Stomach (tissue), 9 donors: ENCODE results near the gene TMEFF2. TPM values are rescaled to one million over a fixed set of nuclear protein-coding genes. Genes with fewer than 3 reads are reported as not detected.

Source experiments
- DNase-seq, 2 donors: peaks; one replicate each; pipeline versions ENCODE4 v3.0.0 to v3.0.0-alpha.2; 2013 to 2019
- H3K27ac ChIP-seq, 5 donors: fragments of 200-600 bp in 4 of 5; sonication (generic) in 4 of 5; one replicate each; pipeline ENCODE4 v1.5.1; 2013 to 2019; ENCODE audit warnings: mild to moderate bottlenecking in 1 of 5, moderate library complexity in 1 of 5
- H3K27me3 ChIP-seq, 3 donors: fragments of 200-600 bp; sonication (generic); one replicate each; pipeline ENCODE4 v1.5.1; 2017 to 2019; ENCODE audit warnings: mixed run types in 1 of 3
- H3K36me3 ChIP-seq, 4 donors: fragments of 200-600 bp; sonication (generic); 1 replicate in 3 of 4; 2 replicates in 1 of 4; pipeline ENCODE4 v1.5.1; 2016 to 2019
- H3K4me1 ChIP-seq, 4 donors: fragments of 200-600 bp; sonication (generic); one replicate each; pipeline ENCODE4 v1.5.1; 2016 to 2019
- H3K4me3 ChIP-seq, 4 donors: fragments of 200-600 bp; sonication (generic) in 3 of 4; one replicate each; pipeline ENCODE4 v1.5.1; 2016 to 2019; ENCODE audit warnings: mild to moderate bottlenecking in 1 of 4
- H3K9me3 ChIP-seq, 4 donors: fragments of 200-600 bp; sonication (generic); one replicate each; pipeline ENCODE4 v1.5.1; 2016 to 2019
- EP300 ChIP-seq: sonication (generic); formaldehyde crosslinking; IDR thresholded peaks from one replicate; pipeline ENCODE4 v1.6.1; 2017; ENCODE audit warnings: antibody characterized with exemption
- POLR2A ChIP-seq, 4 donors: fragments of 450-650 bp; IDR thresholded peaks; one replicate each; pipeline ENCODE4 v1.6.1; 2016; ENCODE audit warnings: antibody characterized with exemption in 4 of 4, control low read depth in 2 of 4, mild to moderate bottlenecking in 1 of 4, moderate library complexity in 1 of 4
- POLR2AphosphoS5 ChIP-seq, 3 donors: sonication (generic); formaldehyde crosslinking; IDR thresholded peaks; one replicate each; pipeline ENCODE4 v1.6.1; 2016; ENCODE audit warnings: antibody characterized with exemption in 3 of 3
- WGBS, 5 donors: extraction: QIAGEN DNeasy Blood & Tissue Kit in 3 of 5; methylation state at CpG; one replicate each; pipeline versions ENCODE4 v1.1.5 to v1.1.7; 2013 to 2018; 5-methylcytosine and 5-hydroxymethylcytosine counted together
- intact Hi-C: fragments of 100-400 bp; cut with DNase I; formaldehyde crosslinking; loops from one replicate; pipeline ENCODE4 v1.15.1; 2023; ENCODE audit warnings: low total_unique reads
- polyA plus RNA-seq, 3 donors: library from polyadenylated mRNA; stranded (reverse); fragments of 200-250 nt; gene quantifications; one replicate each; pipeline ENCODE4 v1.2.3, GENCODE V29; 2013
- total RNA-seq, 5 donors: library from RNA; depleted of rRNA; stranded (reverse); fragments of >200 nt; gene quantifications; one replicate each; pipeline versions ENCODE4 v1.1.0 to v1.2.3, GENCODE V29; 2014 to 2016
- TF ChIP-seq, protein P1 (sequence below), 7 experiments: fragments of 450-650 bp in 4 of 7; fragments of 200-600 bp in 3 of 7; sonication (generic) in 3 of 7; IDR thresholded peaks; one replicate each; pipeline ENCODE4 v1.5.1; 2016 to 2019; ENCODE audit warnings: antibody characterized with exemption in 7 of 7, control low read depth in 2 of 7, mild to moderate bottlenecking in 1 of 7
- donor health status: healthy with polysubstance abuse.
- donor health status: Bipolar disorder and iron deficiency.
- donor health status: healthy.

Gene TMEFF2
- total and polyA plus RNA-seq, 8 donors, result 0.23 to 0.50 (median 0.37) TPM; not detected in 3

DNA sequence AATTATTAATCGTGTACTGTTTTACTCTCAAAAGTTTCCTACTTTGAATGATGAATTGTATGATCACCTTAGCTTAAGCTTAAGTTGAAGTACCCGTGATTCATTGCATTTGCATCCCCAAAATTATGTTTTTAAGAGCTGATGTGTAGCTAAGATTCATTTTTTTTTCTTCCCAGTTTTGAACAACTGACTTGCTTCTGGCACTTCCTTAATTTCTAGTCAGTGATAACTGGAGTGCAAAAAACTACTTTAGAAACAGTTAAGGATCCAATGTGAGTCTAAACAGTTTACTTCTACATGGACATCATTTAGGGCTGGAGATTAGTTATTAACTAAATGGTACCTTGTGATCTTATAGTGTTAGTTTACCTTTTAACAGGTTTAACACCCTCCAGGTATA is 223.9 kb downstream of the TMEFF2 start:
- TF ChIP-seq POLR2A (IDR thresholded peaks at IDR 0.05), result no peak
- TF ChIP-seq POLR2AphosphoS5 (IDR thresholded peaks at IDR 0.05), result no peak
- Histone ChIP-seq H3K4me3 (no peak overlapping the region), H3K36me3 (no peaks in the 10 kb centered on the region), H3K9me3 (no peaks in the 10 kb centered on the region), H3K27me3 (no peaks in the 10 kb centered on the region), H3K27ac (no peak overlapping the region), H3K4me1 (peaks cover 0 to 4% (median 0%) of the 10 kb centered on the region in 4 donors)
- WGBS, 5 donors, result 75 to 86% (median 80%) methylated on average over 2 of the region's 2 CpGs
- DNase-seq, result no peak
- intact Hi-C loops, result no loop called here

DNA sequence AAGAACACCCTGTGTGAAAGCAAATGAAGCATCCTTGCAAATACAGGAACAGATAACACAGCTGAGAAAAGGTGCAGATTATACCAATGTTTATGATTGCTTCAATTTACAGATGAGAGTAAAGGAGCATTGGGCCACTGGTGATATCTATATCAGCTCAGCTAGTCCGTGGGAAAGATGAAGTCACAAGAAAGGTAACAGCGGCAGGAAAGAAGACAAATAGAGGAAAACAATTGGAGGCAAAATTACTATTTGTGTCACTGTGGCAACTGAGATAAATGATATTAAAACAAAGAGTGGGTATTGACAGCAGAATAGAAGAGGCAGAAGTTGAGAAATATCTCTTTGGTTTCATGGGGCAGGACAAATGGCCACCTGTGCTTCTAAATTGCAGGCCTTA is 226.6 kb downstream of the TMEFF2 start:
- Histone ChIP-seq H3K9me3 (no peaks in the 10 kb centered on the region), H3K4me1 (no peaks in the 10 kb centered on the region), H3K36me3 (no peaks in the 10 kb centered on the region), H3K27me3 (no peaks in the 10 kb centered on the region), H3K4me3 (no peak overlapping the region), H3K27ac (no peak overlapping the region)
- no peak for TF ChIP-seq POLR2AphosphoS5 (IDR thresholded peaks at IDR 0.05)
- TF ChIP-seq POLR2A (IDR thresholded peaks at IDR 0.05), result no peak
- TF ChIP-seq EP300, result no peak
- TF ChIP-seq, protein P1, sequence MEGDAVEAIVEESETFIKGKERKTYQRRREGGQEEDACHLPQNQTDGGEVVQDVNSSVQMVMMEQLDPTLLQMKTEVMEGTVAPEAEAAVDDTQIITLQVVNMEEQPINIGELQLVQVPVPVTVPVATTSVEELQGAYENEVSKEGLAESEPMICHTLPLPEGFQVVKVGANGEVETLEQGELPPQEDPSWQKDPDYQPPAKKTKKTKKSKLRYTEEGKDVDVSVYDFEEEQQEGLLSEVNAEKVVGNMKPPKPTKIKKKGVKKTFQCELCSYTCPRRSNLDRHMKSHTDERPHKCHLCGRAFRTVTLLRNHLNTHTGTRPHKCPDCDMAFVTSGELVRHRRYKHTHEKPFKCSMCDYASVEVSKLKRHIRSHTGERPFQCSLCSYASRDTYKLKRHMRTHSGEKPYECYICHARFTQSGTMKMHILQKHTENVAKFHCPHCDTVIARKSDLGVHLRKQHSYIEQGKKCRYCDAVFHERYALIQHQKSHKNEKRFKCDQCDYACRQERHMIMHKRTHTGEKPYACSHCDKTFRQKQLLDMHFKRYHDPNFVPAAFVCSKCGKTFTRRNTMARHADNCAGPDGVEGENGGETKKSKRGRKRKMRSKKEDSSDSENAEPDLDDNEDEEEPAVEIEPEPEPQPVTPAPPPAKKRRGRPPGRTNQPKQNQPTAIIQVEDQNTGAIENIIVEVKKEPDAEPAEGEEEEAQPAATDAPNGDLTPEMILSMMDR (IDR thresholded peaks at IDR 0.05), result no peak
- 56 to 79% (median 69%) methylated on average over 2 of the region's 2 CpGs for WGBS, 5 donors
- intact Hi-C loops, result no loop called here
- DNase-seq, result no peak

DNA sequence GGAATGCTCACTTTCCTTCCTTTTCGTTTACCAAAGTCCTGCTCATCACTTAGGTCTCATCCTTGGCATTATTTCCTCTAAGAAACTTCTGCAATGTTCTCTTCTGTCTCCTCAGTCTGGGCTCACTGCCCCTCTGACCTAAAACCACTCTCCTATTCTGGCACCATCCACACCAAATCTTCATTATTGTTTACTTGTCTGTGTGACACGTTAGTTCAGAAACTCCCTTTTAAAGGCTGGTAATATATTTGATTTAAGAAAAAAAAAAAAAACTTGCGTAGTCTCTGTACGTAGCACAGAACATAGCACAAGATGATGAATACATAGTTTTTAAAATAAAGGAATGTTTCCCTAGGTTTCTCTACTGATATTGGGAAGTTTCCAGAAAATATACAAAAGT is 229.0 kb downstream of the TMEFF2 start:
- no peak overlapping the region for H3K4me3 ChIP-seq
- WGBS, 5 donors, result 63 to 75% (median 66%) methylated on average over 4 of the region's 4 CpGs
- H3K27me3 ChIP-seq, result no peaks in the 10 kb centered on the region
- H3K9me3 ChIP-seq, result no peaks in the 10 kb centered on the region
- no peak overlapping the region for H3K27ac ChIP-seq
- H3K36me3 ChIP-seq, result no peaks in the 10 kb centered on the region
- TF ChIP-seq POLR2AphosphoS5 (IDR thresholded peaks at IDR 0.05), result no peak
- no peak for TF ChIP-seq POLR2A (IDR thresholded peaks at IDR 0.05)
- TF ChIP-seq EP300, result no peak
- TF ChIP-seq, protein P1 (IDR thresholded peaks at IDR 0.05), result no peak
- no peak for DNase-seq
- intact Hi-C loops, result no loop called here
- peaks cover 0 to 10% (median 3%) of the 10 kb centered on the region in 4 donors for H3K4me1 ChIP-seq

DNA sequence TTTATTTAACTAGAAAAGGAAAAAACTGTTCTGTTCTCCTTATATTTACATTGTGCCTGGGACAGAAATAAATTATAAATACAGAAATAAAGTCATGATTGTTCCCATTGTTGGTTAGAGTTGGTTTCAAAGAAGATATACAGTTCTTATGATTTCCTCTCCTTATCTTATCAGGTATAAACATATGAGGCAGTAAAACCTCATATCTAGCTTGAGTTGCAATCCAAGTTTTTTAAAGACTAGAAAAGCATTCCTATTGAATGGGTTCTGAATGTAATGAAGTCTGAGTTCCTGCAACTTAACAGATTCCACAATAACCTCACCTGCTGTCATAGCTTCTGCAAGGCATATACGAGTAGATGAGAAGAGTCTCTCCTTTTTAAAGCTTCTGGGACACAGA is 233.2 kb downstream of the TMEFF2 start:
- H3K9me3 ChIP-seq, result no peaks in the 10 kb centered on the region
- DNase-seq, result no peak
- H3K4me1 ChIP-seq, result peaks cover 0 to 28% (median 5%) of the 10 kb centered on the region in 4 donors
- no peaks in the 10 kb centered on the region for H3K36me3 ChIP-seq
- H3K27me3 ChIP-seq, result no peaks in the 10 kb centered on the region
- peak overlapping the region in 1 of 5 donors; percentile 30 for H3K27ac ChIP-seq
- intact Hi-C loops, result no loop called here
- 29 to 53% (median 41%) methylated on average over 1 of the region's 1 CpG for WGBS, 5 donors
- TF ChIP-seq, protein P1 (IDR thresholded peaks at IDR 0.05), result no peak
- TF ChIP-seq POLR2AphosphoS5 (IDR thresholded peaks at IDR 0.05), result no peak
- no peak for TF ChIP-seq POLR2A (IDR thresholded peaks at IDR 0.05)
- no peak for TF ChIP-seq EP300
- no peak overlapping the region for H3K4me3 ChIP-seq

DNA sequence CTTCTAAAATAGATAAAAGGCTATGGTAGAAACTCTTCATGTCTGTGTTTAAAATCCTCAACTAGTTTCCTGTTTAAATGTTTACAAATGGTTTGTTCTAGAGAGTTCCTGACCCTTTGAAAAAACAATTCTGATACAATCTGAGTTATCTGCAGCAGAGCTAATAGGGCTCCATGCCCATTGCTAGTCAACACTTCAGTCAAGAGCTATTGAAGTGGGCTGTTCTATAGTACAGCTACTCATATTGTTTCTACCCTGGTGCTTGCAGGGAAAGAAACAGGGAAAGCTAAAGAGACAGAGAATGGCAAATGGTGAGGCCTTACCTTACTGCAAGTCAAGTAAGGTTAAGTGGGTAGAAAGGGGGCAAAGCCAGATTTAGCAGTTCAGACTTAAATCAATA is 235.5 kb downstream of the TMEFF2 start:
- H3K27ac ChIP-seq, result peak overlapping the region in 1 of 5 donors; percentile 1
- intact Hi-C loops, result no loop called here
- no peak overlapping the region for H3K4me3 ChIP-seq
- no peak for DNase-seq
- H3K27me3 ChIP-seq, result no peaks in the 10 kb centered on the region
- H3K4me1 ChIP-seq, result peaks cover 0 to 28% (median 5%) of the 10 kb centered on the region in 4 donors
- H3K9me3 ChIP-seq, result no peaks in the 10 kb centered on the region
- TF ChIP-seq, protein P1 (IDR thresholded peaks at IDR 0.05), result no peak
- TF ChIP-seq POLR2AphosphoS5 (IDR thresholded peaks at IDR 0.05), result no peak
- no peak for TF ChIP-seq POLR2A (IDR thresholded peaks at IDR 0.05)
- TF ChIP-seq EP300, result no peak
- no peaks in the 10 kb centered on the region for H3K36me3 ChIP-seq
